ENCODE measurements around the gene HLA-B.

DNA sequence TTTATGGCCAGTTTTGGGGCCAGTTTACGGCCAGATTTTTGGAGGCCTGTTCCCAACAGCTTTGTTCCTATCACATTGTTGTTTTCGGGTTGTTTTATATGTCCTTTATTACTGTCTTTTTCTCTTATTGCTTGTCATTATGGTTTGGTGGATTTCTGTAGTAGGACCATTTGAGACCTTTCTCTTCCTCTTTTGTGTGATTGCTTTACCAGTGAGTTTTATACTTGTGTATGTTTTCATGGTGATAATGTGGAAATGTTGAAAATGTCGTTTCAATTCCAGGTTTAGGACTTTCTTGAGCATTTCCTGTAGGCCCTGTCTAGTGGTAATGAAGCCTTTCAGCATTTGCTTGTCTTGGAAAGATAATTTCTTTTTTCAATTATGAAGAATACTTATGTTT lies 17.8 kb downstream of the HLA-B start:
- no peak for TF ChIP-seq POLR2A (IDR thresholded peaks at IDR 0.05)
- TF ChIP-seq, protein P1, sequence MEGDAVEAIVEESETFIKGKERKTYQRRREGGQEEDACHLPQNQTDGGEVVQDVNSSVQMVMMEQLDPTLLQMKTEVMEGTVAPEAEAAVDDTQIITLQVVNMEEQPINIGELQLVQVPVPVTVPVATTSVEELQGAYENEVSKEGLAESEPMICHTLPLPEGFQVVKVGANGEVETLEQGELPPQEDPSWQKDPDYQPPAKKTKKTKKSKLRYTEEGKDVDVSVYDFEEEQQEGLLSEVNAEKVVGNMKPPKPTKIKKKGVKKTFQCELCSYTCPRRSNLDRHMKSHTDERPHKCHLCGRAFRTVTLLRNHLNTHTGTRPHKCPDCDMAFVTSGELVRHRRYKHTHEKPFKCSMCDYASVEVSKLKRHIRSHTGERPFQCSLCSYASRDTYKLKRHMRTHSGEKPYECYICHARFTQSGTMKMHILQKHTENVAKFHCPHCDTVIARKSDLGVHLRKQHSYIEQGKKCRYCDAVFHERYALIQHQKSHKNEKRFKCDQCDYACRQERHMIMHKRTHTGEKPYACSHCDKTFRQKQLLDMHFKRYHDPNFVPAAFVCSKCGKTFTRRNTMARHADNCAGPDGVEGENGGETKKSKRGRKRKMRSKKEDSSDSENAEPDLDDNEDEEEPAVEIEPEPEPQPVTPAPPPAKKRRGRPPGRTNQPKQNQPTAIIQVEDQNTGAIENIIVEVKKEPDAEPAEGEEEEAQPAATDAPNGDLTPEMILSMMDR (IDR thresholded peaks at IDR 0.05), result no peak

Data from suprapubic skin (tissue), 3 donors.